Motor neuron (in vitro differentiated cells): Measurements from ENCODE around the gene CTSH. TPM values are rescaled to one million over a fixed set of nuclear protein-coding genes. Genes with fewer than 3 reads are reported as not detected.

Experiments used
- ATAC-seq, 8 experiments: fragments of 200-7000 bp; cut with Tn5 transposase; replicated peaks in 6 of 8; 2 replicates each; pipeline ENCODE4 v1.8.0; 2021; ENCODE audit warnings: mild to moderate bottlenecking in 8 of 8, moderate library complexity in 8 of 8
- H3K27ac ChIP-seq, 2 donors: fragments of 250-450 bp; sonication (Bioruptor Pico); 2 replicates each; pipeline ENCODE4 v1.9.0; 2021; ENCODE audit warnings: antibody characterized with exemption in 2 of 2, mild to moderate bottlenecking in 2 of 2, moderate library complexity in 1 of 2
- H3K4me1 ChIP-seq, 2 donors: fragments of 250-450 bp; sonication (Bioruptor Pico); replicated peaks in 1 of 2; 2 replicates each; pipeline ENCODE4 v1.6.1; 2021; ENCODE audit warnings: antibody characterized with exemption in 2 of 2, mild to moderate bottlenecking in 2 of 2, moderate library complexity in 1 of 2
- H3K4me3 ChIP-seq, 5 donors: fragments of 250-450 bp; sonication (Bioruptor Pico); 2 replicates each; pipeline ENCODE4 v1.9.0; 2021; ENCODE audit warnings: antibody characterized with exemption in 5 of 5, mild to moderate bottlenecking in 5 of 5, moderate library complexity in 4 of 5
- WGBS, 10 experiments: fragments of 450-650 bp; shearing (Covaris generic); methylation state at CpG; one replicate each; pipeline ENCODE4 v1.0.0; 2022; 5-methylcytosine and 5-hydroxymethylcytosine counted together
- in situ Hi-C, 9 experiments: fragments of 400-800 bp; cut with MboI; loops; one replicate each; pipeline ENCODE4 v1.15.0; 2021; ENCODE audit warnings: low sequenced_read_pairs in 9 of 9, low pct_unique_long_range_greater_than_20kb in 2 of 9; ENCODE audit not compliant: unreplicated experiment in 9 of 9
- total RNA-seq, 8 experiments: library from RNA; unstranded; fragments of 300-600 nt; gene quantifications; 2 replicates each; pipeline versions ENCODE4 v1.2.3 to v1.2.4, GENCODE V29; 2022

Gene CTSH
- total RNA-seq, 8 experiments from 2014 or later, result 2.0 to 98.2 (median 4.7) TPM

GRCh38 chr15:78985859-78986475 is 41.1 kb upstream of the CTSH start:
- WGBS, 10 experiments, result 48 to 100% (median 77%) methylated on average over 1 to 5 of the region's 6 CpGs; no CpG with 5 or more reads in 1 of the 10 experiments
- in situ Hi-C loops, result no loop called here
- H3K4me3 ChIP-seq, result no peak overlapping the region

GRCh38 chr15:78984041-78984440 is 39.2 kb upstream of the CTSH start:
- Histone ChIP-seq H3K4me1 (peaks cover 0 to 7% of the 10 kb centered on the region in 2 donors), H3K27ac (no peak overlapping the region), H3K4me3 (no peak overlapping the region)
- WGBS, 10 experiments, result 40 to 86% (median 83%) methylated on average over 1 of the region's 1 CpG; no CpG with 5 or more reads in 7 of the 10 experiments
- ATAC-seq, result no peak
- in situ Hi-C loops, result no loop called here

More at GRCh38 chr15:78985859-78986475, 41.1 kb upstream of the CTSH start:
- no peak for ATAC-seq
- peaks cover 0 to 9% of the 10 kb centered on the region in 2 donors for H3K4me1 ChIP-seq
- H3K27ac ChIP-seq, result no peak overlapping the region

- Histone ChIP-seq H3K27ac (no peak overlapping the region), H3K4me3 (no peak overlapping the region), H3K4me1 (peaks cover 0 to under 1% of the 10 kb centered on the region in 2 donors)
- 37 to 80% (median 53%) methylated on average over 1 to 4 of the region's 5 CpGs; no CpG with 5 or more reads in 5 of the 10 experiments for WGBS, 10 experiments
- ATAC-seq, result no peak
- in situ Hi-C loops, result no loop called here
Measured at GRCh38 chr15:78983146-78983918, 38.5 kb upstream of the CTSH start.

GRCh38 chr15:78982736-78983135 is 37.9 kb upstream of the CTSH start:
- peaks cover 2 to 4% of the 10 kb centered on the region in 2 donors for H3K4me1 ChIP-seq
- no peak for ATAC-seq
- no peak overlapping the region for H3K4me3 ChIP-seq
- WGBS, 10 experiments, result 25 to 92% (median 70%) methylated on average over 2 to 10 of the region's 10 CpGs
- no peak overlapping the region for H3K27ac ChIP-seq
- in situ Hi-C loops, result no loop called here

- ATAC-seq, result no peak
- WGBS, 10 experiments, result 17 to 100% (median 82%) methylated on average over 1 to 9 of the region's 11 CpGs; no CpG with 5 or more reads in 1 of the 10 experiments
- Histone ChIP-seq H3K27ac (no peak overlapping the region), H3K4me3 (no peak overlapping the region), H3K4me1 (peaks cover 12 to 14% of the 10 kb centered on the region in 2 donors)
- in situ Hi-C loops, result no loop called here
Measured at GRCh38 chr15:78981532-78982313, 36.9 kb upstream of the CTSH start.

- Histone ChIP-seq H3K4me3 (no peak overlapping the region), H3K27ac (no peak overlapping the region), H3K4me1 (peaks cover 13 to 14% of the 10 kb centered on the region in 2 donors)
- 38 to 100% (median 86%) methylated on average over 1 to 12 of the region's 17 CpGs for WGBS, 10 experiments
- in situ Hi-C loops, result no loop called here
- ATAC-seq, result peak; percentile 70 to 99 (median 82)
Measured at GRCh38 chr15:78979456-78980320, 34.8 kb upstream of the CTSH start.

GRCh38 chr15:78978601-78979179 is 33.8 kb upstream of the CTSH start:
- Histone ChIP-seq H3K4me3 (no peak overlapping the region), H3K27ac (no peak overlapping the region), H3K4me1 (peaks cover 13 to 14% of the 10 kb centered on the region in 2 donors)
- in situ Hi-C loops, result no loop called here
- WGBS, 10 experiments, result 90 to 100% (median 96%) methylated on average over 2 to 9 of the region's 19 CpGs; no CpG with 5 or more reads in 5 of the 10 experiments
- ATAC-seq, result peak in 2 of 8 experiments; percentile 11 to 18

GRCh38 chr15:78977591-78978347 is 32.9 kb upstream of the CTSH start:
- Histone ChIP-seq H3K27ac (no peak overlapping the region), H3K4me3 (no peak overlapping the region), H3K4me1 (peaks cover 13 to 14% of the 10 kb centered on the region in 2 donors)
- ATAC-seq, result peak in 5 of 8 experiments; percentile 20 to 42 (median 39)
- in situ Hi-C loops, result no loop called here
- 31 to 98% (median 74%) methylated on average over 1 to 8 of the region's 10 CpGs; no CpG with 5 or more reads in 1 of the 10 experiments for WGBS, 10 experiments

GRCh38 chr15:78977091-78977571 is 32.3 kb upstream of the CTSH start:
- H3K4me3 ChIP-seq, result no peak overlapping the region
- ATAC-seq, result no peak
- in situ Hi-C loops, result no loop called here
- H3K4me1 ChIP-seq, result peaks cover 13 to 14% of the 10 kb centered on the region in 2 donors
- no peak overlapping the region for H3K27ac ChIP-seq
- WGBS, 10 experiments, result 60 to 80% (median 70%) methylated on average over 1 to 2 of the region's 4 CpGs; no CpG with 5 or more reads in 7 of the 10 experiments

GRCh38 chr15:78976691-78977090 is 31.8 kb upstream of the CTSH start:
- peaks cover 13 to 14% of the 10 kb centered on the region in 2 donors for H3K4me1 ChIP-seq
- WGBS, 10 experiments, result 30 to 100% (median 87%) methylated on average over 1 to 4 of the region's 7 CpGs; no CpG with 5 or more reads in 5 of the 10 experiments
- no peak overlapping the region for H3K27ac ChIP-seq
- in situ Hi-C loops, result no loop called here
- no peak for ATAC-seq
- H3K4me3 ChIP-seq, result no peak overlapping the region

GRCh38 chr15:78974272-78974918 is 29.5 kb upstream of the CTSH start:
- in situ Hi-C loops, result loop anchor here in 1 of 9 experiments (25.0 kb wide), 1 partner anchor 88 kb away; no protein-coding TSS in a partner anchor
- peaks cover 13 to 14% of the 10 kb centered on the region in 2 donors for H3K4me1 ChIP-seq
- no peak overlapping the region for H3K27ac ChIP-seq
- 60 to 100% (median 76%) methylated on average over 2 to 6 of the region's 7 CpGs for WGBS, 10 experiments
- no peak for ATAC-seq
- no peak overlapping the region for H3K4me3 ChIP-seq
